HEK293T (cell line): ENCODE data around the gene FAM120A.

ENCODE experiments used
- CTCF ChIA-PET: fragments of 350-600 bp; formaldehyde crosslinking; extraction: SDS; loops from one replicate; lab custom pipeline; 2021; ENCODE audit warnings: antibody characterized with exemption, inconsistent platforms; lab: Yijun Ruan, JAX
- POLR2A ChIA-PET: fragments of 350-600 bp; formaldehyde crosslinking; extraction: SDS; loops from one replicate; lab custom pipeline; 2020; ENCODE audit warnings: antibody characterized with exemption, inconsistent platforms; lab: Yijun Ruan, JAX
- DNase-seq: peaks from one replicate; pipeline ENCODE4 v3.0.0; 2012; ENCODE audit warnings: mixed read lengths; ENCODE audit errors: extremely low spot score
- ARNT ChIP-seq: fragments of 450-650 bp; IDR thresholded peaks from 2 replicates; pipeline ENCODE4 v1.6.1; 2017; ENCODE audit warnings: mild to moderate bottlenecking
- BHLHE40 ChIP-seq: fragments of 450-650 bp; IDR thresholded peaks from 2 replicates; pipeline ENCODE4 v1.6.1; 2016; ENCODE audit warnings: mild to moderate bottlenecking, moderate library complexity, borderline replicate concordance
- CTBP1 ChIP-seq: fragments of 450-650 bp; IDR thresholded peaks from 2 replicates; pipeline ENCODE4 v1.6.1; 2016; ENCODE audit warnings: borderline replicate concordance
- ELF4 ChIP-seq: fragments of 450-650 bp; IDR thresholded peaks from 2 replicates; pipeline ENCODE4 v1.6.1; 2017; ENCODE audit warnings: antibody characterized with exemption
- FOXA1 ChIP-seq: fragments of 450-650 bp; IDR thresholded peaks from 2 replicates; pipeline ENCODE4 v1.6.1; 2016; ENCODE audit warnings: mild to moderate bottlenecking
- FOXK2 ChIP-seq: fragments of 450-650 bp; IDR thresholded peaks from 2 replicates; pipeline ENCODE4 v1.6.1; 2016; ENCODE audit warnings: mild to moderate bottlenecking
- FOXM1 ChIP-seq: fragments of 450-650 bp; IDR thresholded peaks from 2 replicates; pipeline ENCODE4 v1.6.1; 2017; ENCODE audit warnings: mild to moderate bottlenecking, borderline replicate concordance
- HDGF ChIP-seq: fragments of 450-650 bp; IDR thresholded peaks from 2 replicates; pipeline ENCODE4 v1.6.1; 2017; ENCODE audit warnings: antibody characterized with exemption, borderline replicate concordance
- L3MBTL2 ChIP-seq: fragments of 450-650 bp; conservative IDR thresholded peaks from 2 replicates; pipeline ENCODE4 v1.6.1; 2016; ENCODE audit warnings: mild to moderate bottlenecking
- LEF1 ChIP-seq: fragments of 450-650 bp; IDR thresholded peaks from 2 replicates; pipeline ENCODE4 v1.6.1; 2017; ENCODE audit warnings: mild to moderate bottlenecking, borderline replicate concordance
- NFRKB ChIP-seq: fragments of 450-650 bp; IDR thresholded peaks from 2 replicates; pipeline ENCODE4 v1.6.1; 2016; ENCODE audit warnings: mild to moderate bottlenecking, moderate library complexity
- PKNOX1 ChIP-seq: fragments of 450-650 bp; IDR thresholded peaks from 2 replicates; pipeline ENCODE4 v1.6.1; 2016
- SP1 ChIP-seq: fragments of 450-650 bp; IDR thresholded peaks from 2 replicates; pipeline ENCODE4 v1.6.1; 2017
- SUZ12 ChIP-seq: fragments of 450-650 bp; IDR thresholded peaks from 2 replicates; pipeline ENCODE4 v1.6.1; 2016; ENCODE audit warnings: mild to moderate bottlenecking
- TARDBP ChIP-seq: fragments of 450-650 bp; IDR thresholded peaks from 2 replicates; pipeline ENCODE4 v1.6.1; 2016
- ZNF384 ChIP-seq: fragments of 450-650 bp; IDR thresholded peaks from 2 replicates; pipeline ENCODE4 v1.6.1; 2016

FAM120A gene

DNA sequence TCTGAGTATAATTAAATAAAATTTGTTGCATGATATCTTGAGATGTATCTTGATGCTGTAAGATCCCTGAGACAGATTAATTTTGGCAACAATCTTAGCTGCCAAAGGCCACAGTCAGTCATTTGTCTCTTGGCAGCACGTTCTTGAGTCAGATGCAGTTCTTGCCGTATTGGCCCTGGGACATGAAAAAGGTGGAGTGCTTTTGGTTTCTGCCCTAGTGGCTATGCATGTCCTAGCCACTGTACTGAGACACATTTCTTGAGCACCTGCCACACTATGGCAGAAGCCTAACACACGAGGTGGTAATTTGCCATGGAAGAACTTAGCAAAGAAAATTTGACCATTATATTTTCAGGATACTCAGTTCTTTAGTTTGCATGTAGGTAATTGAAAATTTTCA lies 79.9 kb downstream of the FAM120A start:
- CTCF ChIA-PET: no interaction called here

GRCh38 chr9:93532141-93532540 lies 80.7 kb downstream of the FAM120A start:
- DNase-seq: no peak
- no peak for TF ChIP-seq ELF4
- TF ChIP-seq FOXM1: no peak
- TF ChIP-seq FOXK2: no peak
- TF ChIP-seq HDGF: no peak
- no peak for TF ChIP-seq ARNT
- TF ChIP-seq SUZ12: no peak
- TF ChIP-seq ZNF384: no peak
- TF ChIP-seq PKNOX1: no peak
- TF ChIP-seq TARDBP: no peak
- TF ChIP-seq NFRKB: no peak
- TF ChIP-seq LEF1: no peak
- no peak for TF ChIP-seq L3MBTL2
- TF ChIP-seq FOXA1: no peak
- no peak for TF ChIP-seq SP1
- POLR2A ChIA-PET: no interaction called here
- CTCF ChIA-PET: no interaction called here

More for the DNA sequence above, 79.9 kb downstream of the FAM120A start:
- no peak for TF ChIP-seq ELF4
- TF ChIP-seq SUZ12: no peak
- no peak for TF ChIP-seq BHLHE40
- TF ChIP-seq CTBP1: no peak
- no peak for TF ChIP-seq FOXK2
- no peak for TF ChIP-seq SP1
- no peak for TF ChIP-seq HDGF
- TF ChIP-seq LEF1: no peak
- TF ChIP-seq NFRKB: no peak
- TF ChIP-seq FOXM1: no peak
- DNase-seq: no peak
- POLR2A ChIA-PET: no interaction called here

- TF ChIP-seq FOXM1 (no peak), SP1 (no peak), L3MBTL2 (no peak), ARNT (no peak), FOXA1 (no peak), ELF4 (no peak), SUZ12 (no peak), PKNOX1 (no peak), CTBP1 (no peak), NFRKB (no peak), ZNF384 (no peak), FOXK2 (no peak), LEF1 (no peak), TARDBP (no peak), HDGF (no peak)
- CTCF ChIA-PET: no interaction called here
- DNase-seq: peak; percentile 16
- POLR2A ChIA-PET: no interaction called here
Measured at GRCh38 chr9:93533863-93534262, 82.4 kb downstream of the FAM120A start.

GRCh38 chr9:93536167-93536566 lies 84.7 kb downstream of the FAM120A start:
- ChIA-PET CTCF (no interaction called here), POLR2A (no interaction called here)
- TF ChIP-seq ARNT (no peak), L3MBTL2 (no peak), BHLHE40 (no peak), FOXM1 (no peak), NFRKB (no peak), SUZ12 (no peak), ZNF384 (no peak), ELF4 (no peak)
- no peak for DNase-seq

DNA sequence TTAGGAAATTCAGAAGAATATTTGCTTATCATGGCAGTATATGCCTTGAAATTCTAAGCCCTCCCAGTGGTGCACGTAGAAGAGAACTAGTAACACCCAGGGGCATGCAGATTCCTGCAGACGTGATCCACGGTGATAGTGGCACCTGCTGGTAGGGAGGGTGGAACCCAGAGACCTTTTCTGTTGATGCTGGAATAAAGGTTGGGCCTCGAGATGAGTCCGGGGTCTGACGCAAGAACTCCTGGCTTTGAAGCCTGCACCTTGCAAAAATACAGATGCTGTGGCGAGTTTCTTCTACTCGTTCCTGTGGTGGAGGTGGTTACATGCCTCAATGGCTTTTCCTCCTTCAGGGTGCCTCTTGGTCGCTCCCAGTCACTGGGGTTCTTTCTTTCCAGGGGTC lies 85.4 kb downstream of the FAM120A start:
- CTCF ChIA-PET: no interaction called here
- POLR2A ChIA-PET: no interaction called here
- no peak for DNase-seq
- no peak for TF ChIP-seq HDGF
- no peak for TF ChIP-seq ARNT
- TF ChIP-seq TARDBP: no peak
- TF ChIP-seq L3MBTL2: no peak
- TF ChIP-seq CTBP1: no peak
- TF ChIP-seq FOXM1: no peak
- TF ChIP-seq SP1: no peak
- no peak for TF ChIP-seq PKNOX1

DNA sequence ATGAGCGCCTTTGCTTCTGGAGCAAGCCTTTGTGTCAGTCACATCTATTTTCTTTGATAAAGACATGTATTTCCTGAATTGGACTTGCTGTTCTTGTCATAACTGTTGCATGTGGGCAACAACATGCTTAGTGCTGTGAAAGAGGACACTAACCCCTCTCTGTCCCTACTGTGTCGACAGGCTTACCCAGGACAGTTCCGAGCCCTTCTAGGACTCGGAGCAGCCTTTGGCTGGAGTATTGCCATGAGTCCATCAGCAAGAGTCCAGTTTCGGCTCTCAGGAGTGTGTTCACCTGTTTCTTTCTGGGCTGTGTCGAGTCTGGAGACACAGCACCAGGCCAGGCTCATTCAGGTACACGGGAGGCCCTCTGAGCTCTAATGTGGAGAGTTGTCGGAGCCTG lies 88.8 kb downstream of the FAM120A start:
- ChIA-PET POLR2A (no interaction called here), CTCF (no interaction called here)
- no peak for DNase-seq
- TF ChIP-seq ELF4 (no peak), TARDBP (no peak)

DNA sequence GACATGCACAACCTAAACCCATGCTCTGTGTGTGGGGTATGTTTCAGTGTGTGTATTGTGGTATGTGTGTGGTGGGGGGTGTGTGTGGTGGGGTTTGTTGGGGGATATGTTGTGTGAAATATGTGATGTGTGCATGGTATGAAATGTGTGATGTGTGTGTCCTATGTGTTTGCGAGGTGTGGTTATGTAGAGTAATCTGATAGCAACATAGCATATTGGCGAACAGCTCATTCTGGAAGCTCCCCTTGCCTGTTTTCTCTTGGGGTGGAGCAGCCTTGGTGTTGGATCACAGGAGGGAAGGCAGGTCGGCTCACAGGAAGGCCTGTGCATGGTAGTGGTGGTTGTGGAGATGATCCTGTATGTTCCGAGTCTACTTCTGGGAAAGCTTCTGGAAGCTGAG lies 89.5 kb downstream of the FAM120A start:
- CTCF ChIA-PET: no interaction called here
- no peak for DNase-seq
- TF ChIP-seq BHLHE40: no peak
- TF ChIP-seq FOXM1: no peak
- TF ChIP-seq LEF1: no peak
- no peak for TF ChIP-seq PKNOX1
- TF ChIP-seq L3MBTL2: no peak
- no peak for TF ChIP-seq NFRKB
- TF ChIP-seq TARDBP: no peak
- TF ChIP-seq HDGF: no peak
- TF ChIP-seq FOXA1: no peak
- no peak for TF ChIP-seq CTBP1
- TF ChIP-seq SP1: no peak
- no peak for TF ChIP-seq ZNF384
- POLR2A ChIA-PET: no interaction called here
